Measurements from ENCODE around the gene RFX5.

GRCh38 chr1:151336556-151336955 is 10.5 kb downstream of the RFX5 start:
- TF ChIP-seq, protein P1, sequence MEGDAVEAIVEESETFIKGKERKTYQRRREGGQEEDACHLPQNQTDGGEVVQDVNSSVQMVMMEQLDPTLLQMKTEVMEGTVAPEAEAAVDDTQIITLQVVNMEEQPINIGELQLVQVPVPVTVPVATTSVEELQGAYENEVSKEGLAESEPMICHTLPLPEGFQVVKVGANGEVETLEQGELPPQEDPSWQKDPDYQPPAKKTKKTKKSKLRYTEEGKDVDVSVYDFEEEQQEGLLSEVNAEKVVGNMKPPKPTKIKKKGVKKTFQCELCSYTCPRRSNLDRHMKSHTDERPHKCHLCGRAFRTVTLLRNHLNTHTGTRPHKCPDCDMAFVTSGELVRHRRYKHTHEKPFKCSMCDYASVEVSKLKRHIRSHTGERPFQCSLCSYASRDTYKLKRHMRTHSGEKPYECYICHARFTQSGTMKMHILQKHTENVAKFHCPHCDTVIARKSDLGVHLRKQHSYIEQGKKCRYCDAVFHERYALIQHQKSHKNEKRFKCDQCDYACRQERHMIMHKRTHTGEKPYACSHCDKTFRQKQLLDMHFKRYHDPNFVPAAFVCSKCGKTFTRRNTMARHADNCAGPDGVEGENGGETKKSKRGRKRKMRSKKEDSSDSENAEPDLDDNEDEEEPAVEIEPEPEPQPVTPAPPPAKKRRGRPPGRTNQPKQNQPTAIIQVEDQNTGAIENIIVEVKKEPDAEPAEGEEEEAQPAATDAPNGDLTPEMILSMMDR (IDR thresholded peaks at IDR 0.05) = no peak
- no peak for TF ChIP-seq POLR2A (IDR thresholded peaks at IDR 0.05)

Data from thyroid gland (tissue), 4 donors.